DMS153 (cell line): ENCODE measurements around the gene NAGLU.

Source experiments
- DNase-seq: peaks from one replicate; lab custom pipeline; 2025; lab: John Stamatoyannopoulos, UW

NAGLU gene

DNA sequence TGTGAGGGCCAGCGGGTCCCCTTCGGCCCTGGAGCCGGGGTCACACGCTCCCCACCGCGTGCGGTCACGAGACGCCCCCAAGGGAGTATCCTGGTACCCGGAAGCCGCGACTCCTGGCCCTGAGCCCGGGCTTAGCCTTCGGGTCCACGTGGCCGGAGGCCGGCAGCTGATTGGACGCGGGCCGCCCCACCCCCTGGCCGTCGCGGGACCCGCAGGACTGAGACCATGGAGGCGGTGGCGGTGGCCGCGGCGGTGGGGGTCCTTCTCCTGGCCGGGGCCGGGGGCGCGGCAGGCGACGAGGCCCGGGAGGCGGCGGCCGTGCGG, at the start of gene NAGLU:
TSS of gene NAGLU (plus strand) at position 194 of the 324 bp plus-strand sequence. CDS start at position 226, 32 bp downstream.
- peak; percentile 68 for DNase-seq

DNA sequence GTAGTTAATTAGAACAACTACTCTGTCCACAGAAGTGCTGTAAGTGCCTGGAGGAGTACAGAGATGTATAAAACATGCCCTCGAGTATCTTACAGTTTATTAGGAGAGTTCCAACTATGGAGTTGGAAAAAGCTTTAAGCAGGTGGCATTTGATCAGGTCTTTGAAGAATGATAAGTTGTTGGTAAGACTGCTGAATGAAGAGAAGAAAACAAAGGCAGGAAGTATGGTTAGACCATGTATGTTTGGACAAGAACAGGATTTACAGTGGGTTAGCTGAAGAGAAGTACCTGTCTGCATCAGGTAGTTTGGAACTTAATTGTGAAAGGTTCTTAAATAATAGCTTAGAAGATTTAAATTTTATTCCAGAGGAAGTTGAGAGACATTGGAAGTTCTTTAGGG, 48.0 kb upstream of the NAGLU start:
- no peak for DNase-seq

DNA sequence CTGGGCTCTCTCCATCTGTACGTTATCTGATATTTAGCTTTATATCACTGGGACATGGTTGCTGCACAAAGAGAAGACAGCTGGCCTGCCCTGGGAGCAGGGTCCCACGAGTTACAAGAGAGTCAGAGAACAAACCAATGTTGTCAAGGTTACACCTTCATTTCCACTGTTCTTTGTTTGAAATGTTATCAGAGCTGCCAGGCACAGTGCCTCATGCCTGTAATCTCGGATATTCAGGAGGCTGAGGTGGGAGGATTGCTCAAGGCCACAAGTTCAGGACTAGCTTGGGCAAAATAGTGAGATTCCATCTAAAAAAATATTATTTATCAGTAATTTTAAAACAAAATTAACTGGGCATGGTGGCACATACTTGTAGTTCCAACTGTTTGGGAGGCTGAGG, 42.7 kb upstream of the NAGLU start:
- no peak for DNase-seq

DNA sequence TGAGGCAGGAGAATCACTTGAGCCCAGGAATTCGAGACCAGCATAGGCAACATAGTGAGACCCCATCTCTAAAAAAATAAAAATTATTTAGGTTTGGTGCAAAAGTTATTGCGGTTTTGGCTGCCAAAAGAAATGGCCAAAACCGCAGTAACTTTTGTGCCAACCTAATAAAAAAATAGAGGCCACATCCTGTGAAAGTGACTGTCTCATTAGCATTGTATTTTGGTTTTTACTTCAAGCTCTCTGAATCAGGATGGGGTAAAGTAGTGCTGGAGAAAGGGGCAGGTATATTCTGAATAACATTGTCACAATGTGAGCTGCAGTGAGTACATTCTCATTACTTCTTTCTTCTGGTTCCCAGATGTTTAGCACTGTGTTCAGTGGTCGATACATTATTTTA, 41.4 kb upstream of the NAGLU start:
- DNase-seq: no peak

DNA sequence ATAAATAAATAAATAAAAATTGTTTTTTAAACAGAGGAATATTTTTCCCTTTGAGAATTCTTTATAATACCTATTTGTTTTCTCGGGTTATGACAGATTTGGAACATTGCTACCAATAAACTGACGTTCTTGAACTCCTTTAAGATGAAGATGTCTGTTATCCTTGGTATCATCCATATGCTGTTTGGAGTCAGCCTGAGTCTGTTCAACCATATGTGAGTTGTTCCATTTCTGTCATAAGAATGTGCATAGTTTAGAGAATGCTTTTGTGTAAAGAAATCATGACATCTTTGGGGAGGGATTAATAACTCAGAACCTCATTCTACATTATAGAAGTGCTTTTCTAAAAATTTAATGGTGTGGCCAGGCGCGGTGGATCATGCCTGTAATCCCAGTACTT, 37.2 kb upstream of the NAGLU start:
- no peak for DNase-seq

DNA sequence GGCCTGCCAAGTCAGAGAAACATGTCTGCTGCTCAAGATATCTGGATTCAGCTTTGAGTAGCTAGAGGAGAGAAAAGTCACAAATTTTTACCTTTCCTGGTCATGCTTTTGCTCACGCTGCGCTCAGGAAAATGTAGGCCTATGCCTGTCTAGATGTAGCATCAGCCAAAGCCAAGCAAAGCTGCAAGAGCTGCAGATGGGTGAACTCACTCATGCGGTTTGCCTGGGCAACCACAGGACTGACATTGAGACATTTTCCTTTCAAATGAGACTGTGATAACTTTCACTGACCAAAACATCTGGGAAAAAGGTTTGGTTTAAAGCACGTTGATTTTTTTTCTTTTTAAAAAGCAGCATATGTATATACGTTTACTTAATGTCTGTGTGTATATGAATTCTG, 34.0 kb upstream of the NAGLU start:
- DNase-seq: no peak

DNA sequence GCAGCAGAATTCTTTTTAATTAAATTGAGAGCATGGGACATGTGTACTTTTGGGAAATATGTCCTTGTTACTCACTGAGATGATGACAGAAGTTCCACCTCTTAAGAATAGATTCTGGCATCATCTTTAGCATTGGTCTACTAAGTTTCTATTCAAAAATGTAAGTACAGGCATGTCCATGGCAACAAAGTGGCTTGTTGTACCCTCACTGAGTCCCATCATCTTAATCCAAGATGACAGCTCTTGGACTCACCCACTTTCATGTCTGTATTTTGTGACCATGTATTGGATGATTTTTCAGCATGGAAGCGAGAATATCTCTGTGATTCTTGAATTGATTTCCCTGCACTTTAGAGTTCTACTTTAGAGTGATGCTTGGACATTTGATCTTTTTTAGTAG, 33.1 kb upstream of the NAGLU start:
- DNase-seq: no peak

DNA sequence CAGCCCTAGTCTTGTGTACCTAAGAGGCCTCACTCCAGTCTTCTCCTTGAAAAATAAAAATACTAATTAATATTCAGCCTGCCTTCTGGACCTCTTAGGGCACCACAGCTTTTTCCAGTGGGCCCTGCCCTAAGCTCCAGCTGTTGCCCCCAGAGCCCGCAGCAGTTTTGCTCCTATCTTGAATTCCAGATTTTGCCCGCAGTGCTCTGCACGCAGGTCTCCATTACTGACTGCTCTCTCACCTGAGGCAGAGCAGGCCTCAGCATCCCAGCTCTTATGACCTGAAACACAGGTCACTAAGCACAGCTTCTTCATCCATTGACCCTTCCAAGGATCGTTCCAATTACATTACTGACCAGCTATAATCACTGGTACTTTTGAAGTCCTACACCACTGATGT, 28.4 kb upstream of the NAGLU start:
- no peak for DNase-seq

DNA sequence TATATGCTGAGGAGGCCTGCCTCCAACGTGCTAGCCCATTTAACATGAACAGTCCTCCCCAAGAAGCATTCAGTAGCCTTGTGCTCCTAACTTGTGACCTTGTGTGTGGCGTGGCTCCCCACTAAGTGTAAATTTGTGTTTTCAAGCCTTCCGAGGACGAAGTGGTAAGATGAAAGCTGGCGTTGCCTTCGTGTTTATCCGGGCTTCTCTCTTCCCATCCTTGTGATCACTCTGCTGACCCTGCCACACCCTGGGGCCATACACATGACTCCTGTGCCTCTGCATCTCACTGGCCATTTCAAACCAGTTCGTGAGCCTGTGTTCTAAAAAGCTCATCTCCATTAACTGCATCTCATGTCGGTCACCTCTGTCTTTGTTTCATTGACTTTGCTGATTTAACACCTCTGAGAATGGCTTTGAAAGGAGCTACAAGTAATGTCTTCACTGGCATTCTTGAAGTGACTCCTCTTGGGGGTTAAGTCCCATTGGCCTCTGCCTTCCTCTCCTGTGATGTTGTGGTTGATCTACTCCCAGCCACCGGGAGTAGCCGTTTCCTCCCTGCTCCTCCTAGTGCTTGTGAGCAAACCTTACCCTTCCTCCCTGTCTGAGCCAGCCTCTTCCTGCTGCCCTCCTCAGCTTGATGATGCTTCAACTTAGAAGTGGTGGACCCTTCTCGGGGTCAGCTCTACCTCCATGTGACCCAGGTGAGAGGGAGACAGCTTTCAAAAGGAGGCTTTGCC, 27.4 kb upstream of the NAGLU start:
- no peak for DNase-seq

DNA sequence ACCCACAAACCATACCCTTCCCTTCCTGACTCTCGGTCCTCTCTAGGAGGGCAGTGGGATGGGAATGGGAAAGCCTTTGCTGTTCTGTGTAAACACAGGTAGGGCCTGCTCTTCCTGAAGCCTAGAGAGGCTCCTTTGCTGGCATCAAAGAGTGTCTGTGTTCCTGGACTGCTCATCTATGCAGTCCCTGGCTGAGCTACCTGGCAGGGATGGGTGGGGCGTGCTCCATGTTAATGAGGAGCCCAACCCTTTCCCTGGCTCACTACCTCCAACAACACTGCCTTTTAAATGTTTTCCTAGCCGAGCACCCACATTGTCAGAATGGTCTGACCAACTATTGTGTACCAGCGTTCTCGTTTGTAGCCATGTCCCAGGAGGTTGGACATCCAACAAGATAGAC, 26.6 kb upstream of the NAGLU start:
- DNase-seq: no peak

DNA sequence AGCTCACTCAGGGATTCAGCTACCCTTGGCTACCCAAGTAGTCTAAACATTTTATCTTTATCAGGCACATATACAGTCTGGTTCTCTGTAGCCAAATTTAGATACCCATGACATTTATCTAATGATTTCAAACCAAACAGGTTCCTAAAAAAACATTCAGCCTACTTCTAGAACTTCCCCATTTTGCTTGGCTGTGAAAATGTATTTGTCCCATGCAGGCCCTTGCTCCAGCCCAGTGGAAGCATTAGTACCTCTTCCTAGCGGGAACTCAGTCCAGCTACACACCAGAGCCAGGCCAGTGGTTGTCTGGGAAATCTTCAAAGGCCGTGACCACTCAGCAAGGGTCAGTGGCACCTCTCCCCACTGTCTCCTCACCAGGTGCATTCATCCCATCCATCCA, 26.2 kb upstream of the NAGLU start:
- DNase-seq: no peak

DNA sequence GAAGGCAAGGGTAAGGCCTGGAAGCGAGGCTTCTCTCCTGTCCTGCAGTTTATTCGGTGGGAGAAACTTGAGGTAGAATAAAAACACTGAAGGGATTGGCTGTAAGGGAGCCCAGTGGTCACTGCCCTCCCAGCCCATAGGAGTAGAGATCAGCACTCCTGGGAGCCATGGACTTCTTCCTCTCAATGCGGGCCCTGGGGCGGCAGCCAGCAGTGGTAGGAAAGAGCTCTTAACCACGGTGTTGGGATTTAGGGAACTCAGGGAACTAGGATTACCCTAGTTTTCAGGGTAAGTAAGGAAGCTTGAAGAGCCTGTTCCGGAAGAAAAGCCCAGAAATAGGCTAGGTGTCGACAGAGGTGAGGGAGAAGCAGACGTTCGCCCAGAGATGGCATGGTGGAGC, 23.8 kb upstream of the NAGLU start:
- no peak for DNase-seq

DNA sequence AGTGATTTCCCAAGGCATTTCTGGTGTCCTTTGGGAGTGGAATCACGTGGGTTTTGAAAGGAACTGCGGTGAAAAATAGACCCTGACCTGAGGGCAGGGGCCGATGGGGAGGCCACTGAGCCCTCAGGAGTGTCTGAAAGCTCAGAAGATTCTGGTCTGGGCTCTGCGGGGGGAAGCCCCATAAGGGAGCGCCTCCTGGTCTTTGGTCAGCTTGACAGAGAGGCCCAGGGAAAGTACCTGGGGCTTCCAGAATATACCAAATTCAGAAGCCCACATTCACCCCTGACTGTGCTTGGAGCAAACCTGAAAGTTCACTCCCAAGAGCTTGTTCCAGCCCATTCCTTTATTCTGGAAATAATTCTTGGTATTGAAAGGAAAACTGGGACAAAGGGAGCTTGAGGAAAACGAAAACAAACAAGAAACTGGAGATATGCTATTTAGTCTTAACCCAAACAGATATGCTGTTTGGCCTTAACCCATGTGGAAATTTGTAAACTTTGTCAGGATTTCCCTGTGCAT, 23.2 kb upstream of the NAGLU start:
- DNase-seq: no peak

DNA sequence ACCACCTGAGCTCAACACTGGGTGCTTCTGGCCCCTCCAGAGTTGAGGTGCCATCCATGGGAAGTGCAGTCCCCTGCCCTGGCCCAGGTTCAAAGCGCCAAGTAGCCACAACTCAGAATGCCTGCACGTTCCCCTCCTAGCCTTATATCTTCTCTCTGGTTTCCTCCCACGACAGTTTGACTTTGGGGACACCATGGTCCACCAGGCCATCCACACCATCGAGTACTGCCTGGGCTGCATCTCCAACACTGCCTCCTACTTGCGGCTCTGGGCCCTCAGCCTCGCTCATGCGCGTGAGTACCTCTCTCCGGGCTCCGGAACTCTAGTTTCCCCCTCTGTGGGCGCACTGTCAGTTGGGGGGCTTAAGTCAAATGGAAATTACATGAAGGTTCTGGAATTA, 22.4 kb upstream of the NAGLU start:
- DNase-seq: no peak

DNA sequence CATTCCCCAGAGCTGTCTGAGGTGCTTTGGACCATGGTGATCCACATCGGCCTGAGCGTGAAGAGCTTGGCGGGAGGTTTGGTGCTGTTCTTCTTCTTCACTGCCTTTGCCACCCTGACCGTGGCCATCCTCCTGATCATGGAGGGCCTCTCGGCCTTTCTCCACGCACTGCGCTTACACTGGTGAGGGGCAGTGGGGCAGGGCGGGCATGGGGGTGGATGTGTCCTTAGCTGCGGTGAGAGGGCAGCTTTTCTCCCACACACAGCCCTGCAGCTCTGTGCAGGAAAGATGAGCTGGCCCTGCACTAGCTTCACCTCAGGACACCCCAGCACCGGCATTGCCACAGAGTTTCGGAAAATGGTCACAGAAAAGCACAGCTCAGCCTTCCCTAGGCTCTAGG, 21.8 kb upstream of the NAGLU start:
- no peak for DNase-seq

DNA sequence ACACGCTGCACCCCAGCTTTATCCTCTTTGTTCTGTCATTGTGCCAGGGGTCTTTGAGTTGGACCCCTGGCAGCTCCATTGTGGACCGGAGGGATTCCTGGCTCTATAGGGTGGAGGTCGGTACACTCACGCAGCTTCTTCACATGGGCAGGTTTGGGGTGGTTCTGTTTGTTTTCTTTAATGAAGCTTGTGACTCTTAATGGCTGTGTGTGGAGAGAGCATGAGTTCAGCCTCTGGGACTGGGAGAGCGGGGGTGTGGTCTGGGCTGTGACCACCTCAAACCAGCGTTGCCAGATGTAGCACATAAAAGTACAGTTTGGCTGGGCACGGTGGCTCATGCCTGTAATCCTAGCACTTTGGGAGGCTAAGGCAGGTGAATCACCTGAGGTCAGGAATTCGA, 21.2 kb upstream of the NAGLU start:
- no peak for DNase-seq

DNA sequence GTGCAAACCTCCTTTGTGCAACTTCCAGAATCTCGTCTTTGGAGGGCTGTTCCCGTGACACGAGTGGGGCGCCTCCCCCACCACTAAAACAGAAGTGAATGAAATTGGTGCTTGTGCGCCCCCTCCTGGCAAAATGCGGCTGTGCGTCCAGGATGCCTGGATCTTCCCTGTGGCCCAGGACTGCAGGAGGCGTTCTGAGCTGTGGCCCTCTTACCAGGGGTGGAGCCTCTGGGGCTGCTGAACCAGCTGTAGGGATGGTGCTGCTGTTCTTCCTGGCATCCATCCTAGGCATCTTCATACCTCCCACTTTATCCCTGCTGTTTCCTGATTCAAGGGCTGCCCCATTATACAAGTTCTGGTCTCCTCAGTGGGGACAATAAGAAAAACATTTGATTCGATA, 18.5 kb upstream of the NAGLU start:
- peak; percentile 29 for DNase-seq

DNA sequence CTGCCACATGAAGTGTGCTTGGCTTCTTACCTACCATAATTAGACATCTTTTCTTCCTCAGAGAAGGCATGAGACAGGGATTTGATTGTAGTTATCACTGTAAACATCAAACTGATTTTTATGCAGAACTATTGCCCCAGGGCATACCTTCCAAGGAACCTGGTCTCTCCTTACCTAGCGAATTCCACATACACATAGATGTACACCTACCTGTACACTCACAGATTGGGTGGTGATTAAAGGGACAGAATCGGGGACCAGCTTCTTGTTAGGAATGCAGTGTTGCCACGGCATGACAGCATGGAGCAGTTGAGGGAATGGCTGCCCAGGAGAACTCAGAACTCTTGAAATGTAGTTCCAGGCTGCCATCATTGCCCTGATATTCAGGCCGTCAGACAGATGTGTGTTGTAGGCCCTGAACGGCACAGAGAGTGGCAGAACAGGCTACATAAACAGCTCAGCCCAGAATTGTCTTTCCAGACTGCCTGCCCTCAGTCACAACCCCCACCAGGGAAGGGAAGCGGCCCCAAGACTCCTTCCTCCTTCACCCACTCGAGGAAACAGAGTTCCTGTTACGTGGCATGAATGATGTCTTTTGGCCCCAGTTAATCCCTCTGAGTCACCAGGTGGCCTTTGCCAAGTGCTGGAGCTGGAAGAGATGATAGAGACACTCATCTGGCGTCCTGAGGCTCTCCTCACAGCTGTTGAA, 17.8 kb upstream of the NAGLU start:
- no peak for DNase-seq

DNA sequence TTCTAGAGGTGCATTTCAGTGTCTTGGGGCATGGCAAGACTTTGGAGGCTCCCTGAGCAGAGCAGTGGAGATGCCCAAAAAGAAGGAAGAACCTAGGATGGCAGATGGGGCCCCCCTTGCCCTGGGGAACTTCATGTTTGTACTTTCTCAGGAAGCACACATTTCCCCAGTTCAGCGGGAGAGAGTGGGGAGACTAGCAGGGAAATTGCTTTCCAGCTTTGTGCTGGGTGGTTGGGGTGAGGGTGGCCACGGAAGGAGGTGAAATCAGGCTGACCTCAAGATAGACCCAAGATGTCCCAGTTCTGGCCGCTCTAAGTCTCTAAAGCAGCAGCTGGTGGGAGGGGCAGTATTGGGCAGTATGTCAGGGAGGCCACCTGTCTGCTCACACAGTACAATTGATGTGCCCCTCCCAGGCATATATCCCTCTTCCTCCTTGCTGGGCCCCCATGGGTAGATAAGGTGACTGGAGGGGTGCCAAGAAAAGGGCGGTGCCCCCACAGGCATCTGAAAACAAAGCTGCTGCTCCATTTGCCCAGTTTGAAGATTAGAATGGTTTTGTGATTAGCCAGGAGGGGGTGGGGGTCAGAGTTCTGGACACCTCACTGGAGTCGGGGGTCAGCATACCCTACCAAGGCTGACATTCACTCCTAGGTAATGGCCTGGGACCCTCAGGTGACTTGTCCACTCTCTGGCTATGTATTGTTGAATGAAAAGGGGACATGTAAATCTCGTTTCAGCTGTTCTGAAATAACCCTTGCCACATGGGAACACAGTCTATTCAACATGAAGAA, 17.1 kb upstream of the NAGLU start:
- DNase-seq: no peak

DNA sequence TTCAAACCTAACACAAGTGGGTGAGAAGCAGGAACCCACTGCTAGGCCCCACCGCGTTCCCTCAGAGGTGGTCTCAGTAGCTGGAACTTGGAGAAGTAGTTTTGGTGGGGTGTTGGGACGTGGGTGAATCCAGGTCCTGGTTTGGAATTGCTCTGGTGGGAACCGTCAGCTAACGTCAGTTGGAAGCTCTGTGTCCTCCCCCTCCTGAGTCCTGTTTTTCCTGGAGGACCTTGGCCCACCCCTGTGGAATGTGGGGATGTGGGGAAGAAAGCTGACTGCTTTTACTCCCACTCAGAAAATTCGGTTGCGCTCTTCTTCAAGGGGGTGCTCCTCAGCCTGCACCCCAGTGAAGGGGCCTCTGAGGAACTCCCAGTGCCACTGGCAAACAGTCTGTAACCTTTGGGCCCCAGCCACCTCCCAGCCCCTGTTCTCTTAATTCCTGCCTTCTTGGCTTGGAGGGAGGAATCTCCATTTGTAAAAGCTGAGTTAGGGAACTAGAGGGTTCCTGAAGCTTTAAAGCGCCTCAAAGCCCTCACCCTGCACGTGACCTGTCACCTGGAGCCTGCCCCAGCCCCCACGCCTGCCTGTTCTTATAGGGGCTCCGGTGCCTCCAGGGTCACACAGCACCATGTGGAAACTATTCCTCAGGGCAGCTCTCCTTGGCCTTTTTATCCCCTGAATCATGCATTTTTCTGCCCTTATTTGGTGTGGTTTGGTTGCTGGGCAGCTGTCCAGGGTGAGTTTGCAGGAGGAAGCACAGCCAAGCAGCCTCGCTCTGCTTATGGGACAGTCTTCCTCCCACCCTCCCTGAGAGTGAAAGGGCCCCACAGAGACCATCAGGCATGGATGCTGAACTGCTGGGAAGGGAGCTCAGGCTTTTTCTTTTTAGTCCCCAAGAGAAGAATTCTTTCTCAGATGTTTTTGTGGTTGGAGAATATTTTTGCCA, 16.2 kb upstream of the NAGLU start:
- no peak for DNase-seq

DNA sequence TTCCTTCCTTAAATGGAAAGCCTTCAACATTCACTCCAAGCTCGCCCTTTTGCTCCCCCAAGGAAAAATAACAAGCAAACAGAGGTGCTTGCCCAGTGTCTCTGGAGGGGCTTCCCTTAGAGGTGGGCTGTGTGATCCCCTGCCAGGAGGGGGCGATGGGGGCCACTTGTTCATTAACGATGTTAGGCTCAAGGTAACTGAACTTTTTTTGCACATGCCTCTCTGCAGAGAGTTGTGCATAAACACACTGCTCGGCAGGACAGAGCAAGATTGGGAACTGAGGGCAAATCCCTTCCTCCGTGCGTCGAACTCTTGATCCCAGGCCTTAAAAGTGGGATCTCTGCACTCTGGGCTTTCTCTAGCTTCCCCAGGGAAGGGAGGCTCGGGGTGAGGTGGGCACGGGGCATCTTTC, 15.5 kb upstream of the NAGLU start:
- DNase-seq: no peak

DNA sequence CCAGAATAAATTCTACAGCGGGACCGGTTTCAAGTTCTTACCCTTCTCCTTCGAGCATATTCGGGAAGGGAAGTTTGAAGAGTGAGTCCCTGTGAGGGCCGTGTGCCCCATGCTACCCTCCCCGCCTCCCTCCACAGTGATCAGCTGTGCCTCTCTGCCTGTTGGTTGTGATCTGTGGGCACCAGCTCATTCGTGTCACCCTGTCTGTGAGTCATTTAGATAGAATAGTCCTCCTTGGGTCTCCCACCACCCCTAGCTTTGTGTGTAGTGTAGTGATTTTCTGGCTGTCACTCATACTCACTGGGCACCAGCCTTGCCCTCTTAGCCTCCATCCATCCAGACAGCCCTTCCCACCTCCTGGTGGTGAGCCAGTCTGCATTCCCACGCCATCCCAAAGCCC, 15.0 kb upstream of the NAGLU start:
- no peak for DNase-seq
